Measurements from ENCODE around the gene ZNF92.

Gene ZNF92

GRCh38 chr7:65441010-65441409 is 67.4 kb downstream of the ZNF92 start:
- Histone ChIP-seq H3K9me2 (ENCODE audit: low read depth, low read length) (no peaks in the 10 kb centered on the region), H3K9me3 (ENCODE audit: low read length) (peaks cover 6% of the 10 kb centered on the region), H3K4me3 (ENCODE audit: low read depth, low read length, poor library complexity, severe bottlenecking) (no peak overlapping the region), H4K20me1 (ENCODE audit: insufficient read depth, low read length) (no peaks in the 10 kb centered on the region), H3K4me2 (ENCODE audit: low read length) (no peak overlapping the region), H3K27me3 (ENCODE audit: insufficient read depth, low read length) (no peaks in the 10 kb centered on the region), H3K36me3 (ENCODE audit: insufficient read depth, low read length) (no peaks in the 10 kb centered on the region), H3K27ac (ENCODE audit: low read depth, low read length, poor library complexity, severe bottlenecking) (no peak overlapping the region), H3K79me2 (ENCODE audit: insufficient read depth, low read length) (no peaks in the 10 kb centered on the region), H3K9ac (ENCODE audit: low read length) (no peak overlapping the region), H2AFZ (ENCODE audit: low read length) (no peak overlapping the region), H3K4me1 (ENCODE audit: insufficient read depth, low read length, severe bottlenecking) (no peaks in the 10 kb centered on the region), H3F3A (ENCODE audit: insufficient read depth, low read length) (no peaks in the 10 kb centered on the region)
- TF ChIP-seq EZH2 (IDR thresholded peaks at IDR 0.05; ENCODE audit: borderline replicate concordance, low read length) (no peak), CTCF (IDR thresholded peaks at IDR 0.05; ENCODE audit: low read length) (no peak)

- no peaks in the 10 kb centered on the region for H4K20me1 ChIP-seq (ENCODE audit: insufficient read depth, low read length)
- no peak overlapping the region for H3K4me3 ChIP-seq (ENCODE audit: low read depth, low read length, poor library complexity, severe bottlenecking)
- H2AFZ ChIP-seq (ENCODE audit: low read length), result no peak overlapping the region
Measured at GRCh38 chr7:65444205-65444842, 70.7 kb downstream of the ZNF92 start.

GRCh38 chr7:65444899-65445823 is 71.5 kb downstream of the ZNF92 start:
- H3F3A ChIP-seq (ENCODE audit: insufficient read depth, low read length), result no peaks in the 10 kb centered on the region
- H3K4me2 ChIP-seq (ENCODE audit: low read length), result no peak overlapping the region
- H3K4me3 ChIP-seq (ENCODE audit: low read depth, low read length, poor library complexity, severe bottlenecking), result no peak overlapping the region
- H2AFZ ChIP-seq (ENCODE audit: low read length), result no peak overlapping the region
- no peaks in the 10 kb centered on the region for H3K79me2 ChIP-seq (ENCODE audit: insufficient read depth, low read length)
- TF ChIP-seq EZH2 (IDR thresholded peaks at IDR 0.05; ENCODE audit: borderline replicate concordance, low read length), result no peak
- TF ChIP-seq CTCF (IDR thresholded peaks at IDR 0.05; ENCODE audit: low read length), result no peak
- no peaks in the 10 kb centered on the region for H3K27me3 ChIP-seq (ENCODE audit: insufficient read depth, low read length)
- H3K4me1 ChIP-seq (ENCODE audit: insufficient read depth, low read length, severe bottlenecking), result peaks cover 24% of the 10 kb centered on the region
- H4K20me1 ChIP-seq (ENCODE audit: insufficient read depth, low read length), result no peaks in the 10 kb centered on the region
- H3K27ac ChIP-seq (ENCODE audit: low read depth, low read length, poor library complexity, severe bottlenecking), result no peak overlapping the region
- no peaks in the 10 kb centered on the region for H3K36me3 ChIP-seq (ENCODE audit: insufficient read depth, low read length)
- H3K9me2 ChIP-seq (ENCODE audit: low read depth, low read length), result no peaks in the 10 kb centered on the region
- H3K9ac ChIP-seq (ENCODE audit: low read length), result no peak overlapping the region
- peaks cover 11% of the 10 kb centered on the region for H3K9me3 ChIP-seq (ENCODE audit: low read length)

More at GRCh38 chr7:65444205-65444842, 70.7 kb downstream of the ZNF92 start:
- Histone ChIP-seq H3K9me2 (ENCODE audit: low read depth, low read length) (no peaks in the 10 kb centered on the region), H3K27me3 (ENCODE audit: insufficient read depth, low read length) (no peaks in the 10 kb centered on the region), H3K27ac (ENCODE audit: low read depth, low read length, poor library complexity, severe bottlenecking) (no peak overlapping the region), H3K36me3 (ENCODE audit: insufficient read depth, low read length) (no peaks in the 10 kb centered on the region), H3K4me2 (ENCODE audit: low read length) (no peak overlapping the region), H3K9me3 (ENCODE audit: low read length) (peaks cover 11% of the 10 kb centered on the region), H3K4me1 (ENCODE audit: insufficient read depth, low read length, severe bottlenecking) (peaks cover 17% of the 10 kb centered on the region), H3F3A (ENCODE audit: insufficient read depth, low read length) (no peaks in the 10 kb centered on the region), H3K79me2 (ENCODE audit: insufficient read depth, low read length) (no peaks in the 10 kb centered on the region), H3K9ac (ENCODE audit: low read length) (no peak overlapping the region)
- TF ChIP-seq CTCF (IDR thresholded peaks at IDR 0.05; ENCODE audit: low read length) (no peak), EZH2 (IDR thresholded peaks at IDR 0.05; ENCODE audit: borderline replicate concordance, low read length) (no peak)

All from OCI-LY1 (cell line).